Transverse colon (tissue), 4 donors: ENCODE measurements around the gene PRKCZ. TPM values are rescaled to one million over a fixed set of nuclear protein-coding genes. Genes with fewer than 3 reads are reported as not detected.

Experiments used
- DNase-seq: peaks from one replicate; pipeline ENCODE4 v3.0.0-alpha.2; 2019
- H3K27ac ChIP-seq, 4 donors: fragments of 200-600 bp; sonication (generic); 2 replicates each; pipeline ENCODE4 v1.5.1; 2016 to 2018; ENCODE audit warnings: inconsistent platforms in 4 of 4
- H3K27me3 ChIP-seq: fragments of 200-600 bp; sonication (generic); 2 replicates; pipeline ENCODE4 v1.5.1; 2017; ENCODE audit warnings: inconsistent platforms
- H3K36me3 ChIP-seq, 4 donors: fragments of 200-600 bp; sonication (generic); 2 replicates each; pipeline ENCODE4 v1.5.1; 2017 to 2019; ENCODE audit warnings: inconsistent platforms in 4 of 4
- H3K4me1 ChIP-seq, 4 donors: fragments of 200-600 bp; sonication (generic); 2 replicates each; pipeline ENCODE4 v1.5.1; 2017 to 2020; ENCODE audit warnings: inconsistent platforms in 4 of 4
- H3K4me3 ChIP-seq, 4 donors: fragments of 200-600 bp; sonication (generic); 1 replicate in 1 of 4; 2 replicates in 3 of 4; pipeline versions ENCODE4 v1.5.1 to v1.6.1; 2017 to 2019; ENCODE audit warnings: inconsistent platforms in 4 of 4
- H3K9me3 ChIP-seq, 2 donors: fragments of 200-600 bp; sonication (generic); 2 replicates each; pipeline ENCODE4 v1.5.1; 2017 to 2019; ENCODE audit warnings: inconsistent platforms in 2 of 2
- EP300 ChIP-seq: sonication (generic); formaldehyde crosslinking; IDR thresholded peaks from one replicate; pipeline ENCODE4 v1.6.1; 2017; ENCODE audit warnings: antibody characterized with exemption, low read depth
- POLR2A ChIP-seq: fragments of 450-650 bp; IDR thresholded peaks from one replicate; pipeline ENCODE4 v1.6.1; 2016; ENCODE audit warnings: antibody characterized with exemption, mild to moderate bottlenecking, moderate library complexity
- POLR2AphosphoS5 ChIP-seq, 3 donors: sonication (generic); formaldehyde crosslinking; IDR thresholded peaks; one replicate each; pipeline ENCODE4 v1.6.1; 2016; ENCODE audit warnings: antibody characterized with exemption in 3 of 3
- WGBS, 2 donors: methylation state at CpG; one replicate each; pipeline ENCODE4 v1.1.5; 2018; ENCODE audit warnings: low coverage in 1 of 2; 5-methylcytosine and 5-hydroxymethylcytosine counted together
- in situ Hi-C, 4 donors: fragments of 200-750 bp; cut with MboI; loops; one replicate each; pipeline versions ENCODE4 v1.15.0 to v1.15.1; 2017; ENCODE audit warnings: low sequenced_read_pairs in 3 of 4, low pct_ligation_motif_present in 1 of 4, low pct_unique_long_range_greater_than_20kb in 1 of 4
- intact Hi-C: fragments of 100-400 bp; cut with DNase I; formaldehyde crosslinking; loops from one replicate; pipeline ENCODE4 v1.15.1; 2023; ENCODE audit warnings: low total_unique reads
- total RNA-seq, 4 donors: library from RNA; depleted of rRNA; stranded (reverse); fragments of >200 nt; gene quantifications; one replicate each; pipeline ENCODE4 v1.1.0, GENCODE V29; 2016
- TF ChIP-seq, protein P1 (sequence below), 5 experiments: fragments of 200-600 bp in 3 of 5; fragments of 450-650 bp in 2 of 5; sonication (generic) in 3 of 5; IDR thresholded peaks; 1 replicate in 2 of 5; 2 replicates in 3 of 5; pipeline ENCODE4 v1.5.1; 2016 to 2017; ENCODE audit warnings: antibody characterized with exemption in 5 of 5, inconsistent platforms in 3 of 5, mild to moderate bottlenecking in 2 of 5, moderate library complexity in 1 of 5

PRKCZ gene
- total RNA-seq, 4 donors from 2014 or later, result 48.6 to 96.7 (median 54.4) TPM

DNA sequence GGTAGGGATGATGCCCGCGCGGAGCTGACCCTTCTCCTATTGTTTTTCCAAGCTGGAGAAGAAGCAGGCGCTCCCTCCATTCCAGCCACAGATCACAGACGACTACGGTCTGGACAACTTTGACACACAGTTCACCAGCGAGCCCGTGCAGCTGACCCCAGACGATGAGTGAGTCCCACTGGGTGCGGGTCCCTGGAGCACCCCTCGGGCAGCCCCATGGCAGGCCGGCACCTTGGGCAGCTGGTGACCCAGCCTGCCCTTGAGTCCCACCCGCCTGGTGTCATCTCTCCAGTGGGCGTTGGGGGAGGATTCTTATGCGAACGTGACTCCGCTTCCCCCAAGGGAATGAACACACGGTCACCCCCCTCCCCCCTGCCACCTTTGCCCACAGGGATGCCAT is 134.3 kb downstream of the PRKCZ start:
- Histone ChIP-seq H3K36me3 (no peaks in the 10 kb centered on the region), H3K27ac (no peak overlapping the region), H3K9me3 (no peaks in the 10 kb centered on the region), H3K4me1 (peaks cover 0 to 9% (median 5%) of the 10 kb centered on the region in 4 donors), H3K27me3 (no peaks in the 10 kb centered on the region), H3K4me3 (no peak overlapping the region)
- intact Hi-C loops, result loop anchor here (5.0 kb wide), 1 partner anchor 42 kb away; no protein-coding TSS in a partner anchor
- TF ChIP-seq, protein P1, sequence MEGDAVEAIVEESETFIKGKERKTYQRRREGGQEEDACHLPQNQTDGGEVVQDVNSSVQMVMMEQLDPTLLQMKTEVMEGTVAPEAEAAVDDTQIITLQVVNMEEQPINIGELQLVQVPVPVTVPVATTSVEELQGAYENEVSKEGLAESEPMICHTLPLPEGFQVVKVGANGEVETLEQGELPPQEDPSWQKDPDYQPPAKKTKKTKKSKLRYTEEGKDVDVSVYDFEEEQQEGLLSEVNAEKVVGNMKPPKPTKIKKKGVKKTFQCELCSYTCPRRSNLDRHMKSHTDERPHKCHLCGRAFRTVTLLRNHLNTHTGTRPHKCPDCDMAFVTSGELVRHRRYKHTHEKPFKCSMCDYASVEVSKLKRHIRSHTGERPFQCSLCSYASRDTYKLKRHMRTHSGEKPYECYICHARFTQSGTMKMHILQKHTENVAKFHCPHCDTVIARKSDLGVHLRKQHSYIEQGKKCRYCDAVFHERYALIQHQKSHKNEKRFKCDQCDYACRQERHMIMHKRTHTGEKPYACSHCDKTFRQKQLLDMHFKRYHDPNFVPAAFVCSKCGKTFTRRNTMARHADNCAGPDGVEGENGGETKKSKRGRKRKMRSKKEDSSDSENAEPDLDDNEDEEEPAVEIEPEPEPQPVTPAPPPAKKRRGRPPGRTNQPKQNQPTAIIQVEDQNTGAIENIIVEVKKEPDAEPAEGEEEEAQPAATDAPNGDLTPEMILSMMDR (IDR thresholded peaks at IDR 0.05), result no peak
- TF ChIP-seq EP300 (no peak), POLR2AphosphoS5 (IDR thresholded peaks at IDR 0.05) (no peak), POLR2A (no peak)
- in situ Hi-C loops, result loop anchor here in 2 of 4 donors (25.0 kb wide), 2 partner anchors 353 to 603 kb away; partner anchors contain the start of genes HES5 (in 1 of the 2) and PANK4 (in 1 of the 2)
- WGBS, 2 donors, result 90% methylated on average over 18 of the region's 18 CpGs; no CpG with 5 or more reads in 1 of the 2 donors
- DNase-seq, result no peak

DNA sequence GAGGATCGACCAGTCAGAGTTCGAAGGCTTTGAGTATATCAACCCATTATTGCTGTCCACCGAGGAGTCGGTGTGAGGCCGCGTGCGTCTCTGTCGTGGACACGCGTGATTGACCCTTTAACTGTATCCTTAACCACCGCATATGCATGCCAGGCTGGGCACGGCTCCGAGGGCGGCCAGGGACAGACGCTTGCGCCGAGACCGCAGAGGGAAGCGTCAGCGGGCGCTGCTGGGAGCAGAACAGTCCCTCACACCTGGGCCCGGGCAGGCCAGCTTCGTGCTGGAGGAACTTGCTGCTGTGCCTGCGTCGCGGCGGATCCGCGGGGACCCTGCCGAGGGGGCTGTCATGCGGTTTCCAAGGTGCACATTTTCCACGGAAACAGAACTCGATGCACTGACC is 134.7 kb downstream of the PRKCZ start:
- intact Hi-C loops (loop anchor here (5.0 kb wide), 1 partner anchor 43 kb away; no protein-coding TSS in a partner anchor), in situ Hi-C loops (loop anchor here in 2 of 4 donors (25.0 kb wide), 2 partner anchors 352 to 602 kb away; partner anchors contain the start of genes HES5 (in 1 of the 2) and PANK4 (in 1 of the 2))
- peaks cover 0 to 11% (median 7%) of the 10 kb centered on the region in 4 donors for H3K4me1 ChIP-seq
- no peaks in the 10 kb centered on the region for H3K9me3 ChIP-seq
- 94% methylated on average over 32 of the region's 33 CpGs; no CpG with 5 or more reads in 1 of the 2 donors for WGBS, 2 donors
- no peak for TF ChIP-seq EP300
- TF ChIP-seq, protein P1 (IDR thresholded peaks at IDR 0.05), result no peak
- TF ChIP-seq POLR2A, result no peak
- no peak for TF ChIP-seq POLR2AphosphoS5 (IDR thresholded peaks at IDR 0.05)
- no peak overlapping the region for H3K4me3 ChIP-seq
- H3K36me3 ChIP-seq, result no peaks in the 10 kb centered on the region
- no peak overlapping the region for H3K27ac ChIP-seq
- no peak for DNase-seq
- H3K27me3 ChIP-seq, result no peaks in the 10 kb centered on the region

DNA sequence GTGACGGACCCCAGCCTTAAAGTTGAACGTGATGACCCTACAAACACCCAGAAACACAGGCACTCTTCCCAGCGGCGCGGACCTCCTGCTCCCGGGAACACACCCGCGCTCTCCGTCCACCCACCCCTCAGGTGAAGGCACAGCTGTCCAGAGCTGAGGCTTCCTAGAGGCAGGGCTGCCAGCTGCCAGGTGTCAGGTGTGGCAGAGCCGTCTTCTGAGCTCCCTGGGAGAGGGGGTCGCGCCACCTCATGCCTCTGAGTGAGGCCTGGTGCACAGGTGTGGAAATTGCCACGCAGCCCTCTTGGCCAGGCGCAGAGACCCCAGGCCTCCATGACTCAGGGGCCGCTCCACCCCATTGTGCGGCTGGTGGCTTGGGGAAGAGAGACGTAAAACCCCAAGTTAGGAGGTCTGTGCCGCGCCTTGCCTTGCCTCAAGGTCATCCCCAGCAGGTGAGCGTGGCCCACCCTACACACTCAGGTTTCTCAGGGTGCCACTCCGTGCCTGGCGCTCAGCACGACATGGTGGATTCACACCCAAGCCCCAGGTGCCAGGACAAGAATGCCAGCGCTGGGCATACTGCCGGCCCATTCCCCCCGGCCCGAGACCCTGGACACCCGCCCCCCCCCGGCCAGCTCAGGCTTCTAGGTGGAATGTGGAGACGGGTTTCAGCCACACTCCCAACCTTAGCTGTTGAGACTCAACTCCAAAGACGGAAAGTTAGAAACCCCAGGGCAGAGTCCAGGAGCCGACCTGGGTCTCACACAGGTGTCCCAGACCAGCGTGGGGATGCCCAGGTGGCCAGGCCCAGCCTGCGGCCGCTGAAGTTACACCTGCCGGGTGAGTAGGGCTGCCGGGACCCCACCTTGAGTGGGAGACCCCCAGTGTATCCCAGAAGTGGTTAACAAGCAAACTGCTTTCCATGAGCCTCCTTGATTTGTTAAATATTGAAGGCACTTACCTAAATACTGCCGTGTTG is 136.0 kb downstream of the PRKCZ start:
- TF ChIP-seq EP300 (no peak), POLR2A (no peak), POLR2AphosphoS5 (IDR thresholded peaks at IDR 0.05) (no peak)
- TF ChIP-seq, protein P1 (IDR thresholded peaks at IDR 0.05), result no peak
- peaks cover 11 to 23% (median 19%) of the 10 kb centered on the region in 4 donors for H3K4me1 ChIP-seq
- H3K27me3 ChIP-seq, result no peaks in the 10 kb centered on the region
- no peaks in the 10 kb centered on the region for H3K9me3 ChIP-seq
- no peak for DNase-seq
- WGBS, 2 donors, result 91 to 92% methylated on average over 5 to 32 of the region's 38 CpGs
- in situ Hi-C loops (loop anchor here in 2 of 4 donors (25.0 kb wide), 2 partner anchors 351 to 601 kb away; partner anchors contain the start of genes HES5 (in 1 of the 2) and PANK4 (in 1 of the 2)), intact Hi-C loops (no loop called here)
- H3K36me3 ChIP-seq, result no peaks in the 10 kb centered on the region
- no peak overlapping the region for H3K27ac ChIP-seq
- no peak overlapping the region for H3K4me3 ChIP-seq

DNA sequence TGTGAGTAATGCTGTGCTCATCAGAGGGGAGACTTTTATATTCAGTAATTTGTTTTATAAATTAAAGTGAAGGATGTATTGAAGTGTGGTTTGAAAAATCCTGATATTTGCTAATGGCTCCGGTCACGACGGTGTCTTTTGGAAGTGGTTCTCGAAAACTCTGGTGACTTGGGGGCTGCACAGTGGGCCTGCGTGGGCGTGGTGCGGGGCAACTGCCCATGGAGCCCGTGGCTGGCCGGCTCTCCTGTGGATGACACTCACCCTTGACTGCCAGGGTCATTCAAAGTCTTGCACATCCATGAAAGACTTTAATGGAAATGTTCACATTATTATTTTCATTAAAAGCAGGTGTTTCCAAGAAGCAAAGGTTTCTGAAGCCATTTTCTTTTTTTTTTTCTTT is 136.7 kb downstream of the PRKCZ start:
- in situ Hi-C loops, result loop anchor here in 2 of 4 donors (25.0 kb wide), 2 partner anchors 350 to 600 kb away; partner anchors contain the start of genes HES5 (in 1 of the 2) and PANK4 (in 1 of the 2)
- intact Hi-C loops, result no loop called here

More for the DNA sequence above, 136.7 kb downstream of the PRKCZ start:
- Histone ChIP-seq H3K9me3 (no peaks in the 10 kb centered on the region), H3K27me3 (no peaks in the 10 kb centered on the region), H3K27ac (no peak overlapping the region), H3K36me3 (no peaks in the 10 kb centered on the region), H3K4me1 (peaks cover 16 to 30% (median 23%) of the 10 kb centered on the region in 4 donors), H3K4me3 (no peak overlapping the region)
- no peak for TF ChIP-seq POLR2AphosphoS5 (IDR thresholded peaks at IDR 0.05)
- TF ChIP-seq POLR2A, result no peak
- TF ChIP-seq, protein P1 (IDR thresholded peaks at IDR 0.05), result no peak
- TF ChIP-seq EP300, result no peak
- 90% methylated on average over 9 of the region's 9 CpGs; no CpG with 5 or more reads in 1 of the 2 donors for WGBS, 2 donors
- no peak for DNase-seq
